Activated CD4-positive, alpha-beta T cell treated with anti-CD3 and anti-CD28 coated beads, Interleukin-2, amount 50 U/mL, for 24 hours (primary cell): ENCODE measurements around the gene LAMB4.

Experiments
- DNase-seq, 2 donors: peaks; one replicate each; pipeline ENCODE4 v3.0.0-alpha.2; 2020; ENCODE audit warnings: low read depth in 1 of 2, low spot score in 1 of 2

Gene LAMB4, protein sequence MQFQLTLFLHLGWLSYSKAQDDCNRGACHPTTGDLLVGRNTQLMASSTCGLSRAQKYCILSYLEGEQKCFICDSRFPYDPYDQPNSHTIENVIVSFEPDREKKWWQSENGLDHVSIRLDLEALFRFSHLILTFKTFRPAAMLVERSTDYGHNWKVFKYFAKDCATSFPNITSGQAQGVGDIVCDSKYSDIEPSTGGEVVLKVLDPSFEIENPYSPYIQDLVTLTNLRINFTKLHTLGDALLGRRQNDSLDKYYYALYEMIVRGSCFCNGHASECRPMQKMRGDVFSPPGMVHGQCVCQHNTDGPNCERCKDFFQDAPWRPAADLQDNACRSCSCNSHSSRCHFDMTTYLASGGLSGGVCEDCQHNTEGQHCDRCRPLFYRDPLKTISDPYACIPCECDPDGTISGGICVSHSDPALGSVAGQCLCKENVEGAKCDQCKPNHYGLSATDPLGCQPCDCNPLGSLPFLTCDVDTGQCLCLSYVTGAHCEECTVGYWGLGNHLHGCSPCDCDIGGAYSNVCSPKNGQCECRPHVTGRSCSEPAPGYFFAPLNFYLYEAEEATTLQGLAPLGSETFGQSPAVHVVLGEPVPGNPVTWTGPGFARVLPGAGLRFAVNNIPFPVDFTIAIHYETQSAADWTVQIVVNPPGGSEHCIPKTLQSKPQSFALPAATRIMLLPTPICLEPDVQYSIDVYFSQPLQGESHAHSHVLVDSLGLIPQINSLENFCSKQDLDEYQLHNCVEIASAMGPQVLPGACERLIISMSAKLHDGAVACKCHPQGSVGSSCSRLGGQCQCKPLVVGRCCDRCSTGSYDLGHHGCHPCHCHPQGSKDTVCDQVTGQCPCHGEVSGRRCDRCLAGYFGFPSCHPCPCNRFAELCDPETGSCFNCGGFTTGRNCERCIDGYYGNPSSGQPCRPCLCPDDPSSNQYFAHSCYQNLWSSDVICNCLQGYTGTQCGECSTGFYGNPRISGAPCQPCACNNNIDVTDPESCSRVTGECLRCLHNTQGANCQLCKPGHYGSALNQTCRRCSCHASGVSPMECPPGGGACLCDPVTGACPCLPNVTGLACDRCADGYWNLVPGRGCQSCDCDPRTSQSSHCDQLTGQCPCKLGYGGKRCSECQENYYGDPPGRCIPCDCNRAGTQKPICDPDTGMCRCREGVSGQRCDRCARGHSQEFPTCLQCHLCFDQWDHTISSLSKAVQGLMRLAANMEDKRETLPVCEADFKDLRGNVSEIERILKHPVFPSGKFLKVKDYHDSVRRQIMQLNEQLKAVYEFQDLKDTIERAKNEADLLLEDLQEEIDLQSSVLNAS (N-terminal part only)

DNA sequence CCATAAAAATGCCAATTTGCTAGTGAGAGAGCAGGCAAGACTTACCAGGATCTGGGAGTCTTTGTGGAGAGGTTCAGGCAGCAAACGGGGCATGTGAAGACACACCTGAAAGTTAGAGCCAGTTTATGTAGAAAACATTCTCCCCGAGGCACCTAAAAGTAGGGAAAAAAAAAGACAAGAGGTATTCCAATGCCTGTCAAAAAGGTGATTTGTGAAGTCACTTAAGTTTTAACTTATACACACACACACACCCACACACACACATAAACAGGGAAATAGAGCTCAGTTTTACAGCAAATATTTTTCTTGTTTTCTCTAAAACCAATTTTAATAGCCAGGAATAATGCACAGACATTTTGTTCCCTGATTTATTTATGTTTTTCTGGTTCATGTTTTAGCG, at the start of gene LAMB4:
LAMB4 (minus strand) TSS at position 101 of the 400 bp plus-strand sequence. CDS start 7,197 bp downstream, outside the sequence.
- DNase-seq = no peak

DNA sequence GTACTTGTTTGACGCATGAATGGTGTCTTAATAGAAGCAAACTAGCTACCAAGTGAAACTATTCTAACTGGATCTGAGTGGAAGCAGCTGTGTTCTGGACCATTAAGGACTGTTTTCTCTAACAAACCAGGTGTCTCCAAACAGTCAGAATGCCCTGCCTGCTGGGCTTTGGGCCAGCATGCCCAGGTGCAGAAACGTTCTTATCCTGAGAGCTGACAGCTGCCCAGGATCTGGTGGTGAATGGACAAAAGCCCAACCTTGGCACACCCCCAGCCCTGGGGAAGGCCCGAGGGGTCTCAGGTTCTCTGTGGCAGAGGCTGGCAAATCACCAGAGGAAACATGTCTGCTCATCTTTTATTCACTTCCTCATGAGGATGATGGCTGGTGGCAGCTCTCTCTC, 48.2 kb upstream of the LAMB4 start:
- no peak for DNase-seq

DNA sequence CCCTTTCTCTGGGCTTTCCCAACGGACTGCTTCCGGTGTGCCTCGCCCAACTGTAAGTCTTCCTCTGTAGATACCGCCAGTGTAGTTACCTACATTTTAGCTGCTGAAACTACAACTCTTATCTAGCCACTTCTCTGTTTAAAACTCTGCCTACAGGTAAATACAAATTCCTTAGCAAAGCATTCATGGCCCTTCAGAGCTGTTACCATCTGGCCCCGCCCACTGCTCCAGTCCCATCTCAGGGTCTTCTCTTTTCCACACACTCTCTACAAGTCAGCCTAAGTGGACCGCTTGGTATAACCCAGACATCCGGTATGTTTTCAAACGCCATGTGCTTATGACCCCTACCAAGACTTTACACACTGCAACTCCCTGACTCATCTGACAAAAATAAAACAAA, 41.0 kb upstream of the LAMB4 start:
- no peak for DNase-seq

DNA sequence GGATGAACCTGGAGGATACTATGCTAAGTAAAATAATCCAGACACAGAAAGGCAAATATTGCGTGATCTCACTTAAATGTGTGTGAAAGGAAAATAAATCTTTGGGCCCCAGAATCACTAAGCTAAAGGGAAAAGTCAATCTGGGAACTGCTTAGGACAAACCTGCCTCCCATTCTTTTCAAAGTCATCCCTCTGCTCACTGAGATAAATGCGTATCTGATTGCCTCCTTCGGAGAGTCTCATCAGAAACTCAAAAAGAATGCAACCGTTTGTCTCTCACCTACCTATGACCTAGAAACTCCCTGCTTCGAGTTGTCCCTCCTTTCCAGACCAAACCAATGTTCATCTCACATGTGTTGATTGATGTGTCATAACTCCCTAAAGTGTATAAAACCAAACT, 40.1 kb upstream of the LAMB4 start:
- no peak for DNase-seq

DNA sequence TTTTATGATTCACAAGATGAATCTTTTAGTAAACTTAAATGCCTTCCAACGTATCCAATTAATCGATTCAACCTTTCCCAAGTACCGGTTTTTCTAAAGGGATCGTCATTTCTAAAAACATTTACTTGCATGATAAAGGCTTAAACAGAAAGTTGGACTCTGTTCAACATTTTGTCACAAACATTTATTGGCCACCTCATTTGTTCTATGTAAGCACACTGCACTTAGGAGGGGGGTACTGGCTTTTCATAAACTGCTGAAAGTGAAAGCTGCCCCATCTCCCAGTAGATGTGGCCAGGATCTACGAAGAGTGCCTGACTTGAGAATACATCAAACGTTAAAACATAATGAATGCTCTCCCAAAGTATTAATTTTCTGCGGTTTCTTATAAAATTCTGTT, 37.3 kb upstream of the LAMB4 start:
- DNase-seq = no peak

DNA sequence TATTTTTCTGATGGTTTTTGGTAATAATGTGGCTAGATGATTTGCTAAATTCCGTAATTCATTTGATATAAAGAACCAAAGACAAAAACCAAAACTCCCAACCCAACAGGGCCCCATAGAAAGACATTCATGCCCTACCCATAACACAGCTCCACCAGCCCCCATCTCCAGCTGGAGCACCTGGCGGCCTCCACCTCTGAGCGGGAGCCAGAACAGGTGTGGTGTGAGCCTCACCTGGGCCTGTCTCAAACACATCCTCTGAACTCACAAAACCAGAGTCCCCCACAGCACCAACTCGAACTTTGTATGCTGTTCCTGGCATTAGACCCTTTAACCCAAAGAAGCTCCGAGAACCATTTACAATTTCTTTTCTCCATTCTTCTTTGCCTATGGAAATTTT, 36.5 kb upstream of the LAMB4 start:
- DNase-seq = no peak

DNA sequence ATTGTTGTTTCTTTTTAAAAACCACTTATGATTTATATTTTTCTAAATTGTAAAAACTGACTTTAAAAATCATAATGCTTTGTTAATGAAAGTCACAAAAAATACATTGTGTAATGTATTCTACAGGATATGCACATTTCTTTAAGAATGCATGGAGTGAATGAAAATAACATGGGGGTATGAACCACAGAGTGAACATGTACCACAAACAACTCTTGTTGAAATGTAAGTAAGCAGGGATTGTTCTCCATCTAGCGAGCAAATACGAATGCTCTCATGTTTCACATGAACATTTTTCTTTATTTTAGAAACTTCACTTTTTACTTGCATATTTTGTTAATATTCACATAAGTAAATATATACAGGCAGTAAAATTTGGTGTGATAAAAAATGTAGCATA, 35.6 kb upstream of the LAMB4 start:
- no peak for DNase-seq

DNA sequence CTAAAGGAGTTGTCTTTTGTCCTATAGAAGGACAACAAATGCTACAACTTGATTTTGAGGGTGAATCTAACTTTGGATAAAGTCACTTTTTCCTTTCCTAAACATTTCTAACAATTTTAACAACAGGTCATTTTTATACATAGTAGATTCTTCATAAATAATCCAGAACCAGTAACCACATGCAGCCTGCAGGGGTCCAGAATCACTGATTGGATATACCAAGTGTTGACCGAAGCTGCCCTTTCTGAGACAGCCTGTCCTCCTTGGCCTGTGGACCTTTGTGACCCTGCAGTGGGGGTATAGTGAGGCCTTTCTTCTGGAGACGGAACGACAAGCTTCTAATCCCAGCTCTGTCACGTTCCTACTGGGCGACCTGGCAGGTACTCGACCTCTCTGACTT, 34.8 kb upstream of the LAMB4 start:
- no peak for DNase-seq

DNA sequence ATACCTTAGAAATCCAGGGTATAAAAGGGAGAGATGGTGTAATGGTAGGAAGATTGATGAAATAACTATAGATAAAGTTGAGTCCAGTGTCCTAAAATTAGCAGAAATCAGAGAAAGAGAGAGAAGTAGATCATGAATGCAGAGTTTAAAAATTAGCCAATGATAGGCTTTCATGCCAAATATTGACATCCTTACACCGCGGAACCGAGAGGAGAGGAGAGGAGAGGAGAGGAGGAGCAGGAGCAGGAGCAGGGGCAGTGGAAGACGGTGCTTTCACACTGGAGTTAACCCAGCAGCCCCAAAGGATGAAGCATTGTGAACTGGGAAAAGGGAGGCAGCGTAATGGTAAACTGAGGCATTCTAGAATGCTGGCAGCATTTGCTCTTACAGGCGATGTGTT, 34.2 kb upstream of the LAMB4 start:
- DNase-seq = no peak

DNA sequence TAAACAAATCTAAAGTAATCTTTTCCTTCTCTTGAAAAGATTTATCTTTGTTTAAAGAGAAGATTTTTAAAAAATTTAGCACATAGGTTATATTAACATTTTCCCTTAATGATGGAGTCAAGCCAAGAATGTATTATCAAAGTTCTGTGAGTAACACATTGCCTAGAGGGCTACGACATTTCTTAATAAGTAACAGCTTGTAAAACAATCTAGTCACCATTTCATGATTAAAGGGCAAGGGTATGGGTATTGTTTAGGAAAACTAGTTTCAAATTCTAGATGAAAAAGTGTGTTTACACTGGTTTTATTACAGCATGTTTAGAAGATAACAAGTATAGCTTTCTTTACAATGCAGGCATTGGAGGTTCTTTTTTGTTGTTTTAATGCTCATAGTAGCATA, 28.6 kb upstream of the LAMB4 start:
- DNase-seq = no peak

DNA sequence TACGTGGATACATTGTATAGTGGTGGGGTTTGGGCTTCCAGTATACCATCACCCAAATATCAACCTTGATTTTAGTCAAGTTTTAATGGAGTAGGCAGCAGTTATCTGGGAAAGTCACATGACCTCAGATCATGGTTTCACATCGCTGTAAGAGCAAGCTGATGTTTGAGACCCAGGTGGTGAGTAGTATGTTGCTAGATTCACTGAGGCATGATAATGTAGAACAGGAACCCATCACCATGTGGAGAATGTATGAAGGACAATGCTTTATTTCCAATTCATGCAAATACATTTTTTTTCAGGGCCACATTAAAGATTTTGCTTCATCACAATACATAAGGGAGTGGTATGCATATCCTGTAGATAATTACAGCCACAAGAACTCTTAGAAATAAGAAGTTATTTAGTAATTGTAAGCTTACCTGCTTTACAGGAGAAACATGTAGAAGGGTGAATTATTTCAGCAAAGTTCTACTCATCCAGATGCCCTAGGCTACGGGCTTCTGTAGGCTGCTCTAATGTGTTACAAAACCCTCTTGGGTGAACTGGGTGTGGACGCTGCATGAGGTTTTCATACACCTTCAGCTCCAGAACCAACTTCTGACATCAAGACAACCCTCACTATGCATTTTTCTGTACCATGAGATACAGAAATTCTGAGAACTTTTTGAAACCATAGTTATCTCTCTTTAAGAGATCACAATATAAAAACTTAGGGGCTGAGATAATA, 27.6 kb upstream of the LAMB4 start:
- no peak for DNase-seq

DNA sequence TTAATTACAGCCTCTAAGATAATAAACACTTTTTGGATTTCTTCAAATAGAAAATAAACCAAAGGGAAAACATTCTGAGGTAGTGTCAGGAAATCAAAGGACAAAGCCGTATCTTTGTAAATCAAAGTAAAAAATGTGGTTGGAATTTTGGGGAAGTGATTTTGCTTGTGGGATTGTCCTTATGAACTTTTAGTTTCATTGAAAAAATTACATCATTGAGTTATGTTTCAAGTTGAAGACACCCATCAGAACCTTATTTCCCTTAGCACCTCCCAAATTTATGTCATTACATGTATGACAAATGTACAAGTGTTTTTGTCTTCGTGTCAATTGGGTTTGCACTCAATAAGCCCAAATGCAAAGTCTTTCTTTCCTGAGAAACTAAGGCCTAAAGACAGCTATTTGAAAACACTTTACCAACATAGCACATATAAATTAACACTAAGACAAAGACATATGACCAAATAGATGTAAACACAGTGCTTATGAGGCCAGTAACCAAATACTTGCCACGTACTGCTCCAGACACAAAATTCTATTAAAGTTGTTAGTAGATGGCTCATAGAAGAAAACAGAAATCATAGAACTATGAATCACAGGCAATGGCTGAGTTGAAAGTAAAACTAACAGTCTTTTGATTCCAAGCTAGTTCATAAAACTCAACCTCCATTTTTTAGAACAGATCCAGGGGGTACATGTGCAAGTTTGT, 26.9 kb upstream of the LAMB4 start:
- DNase-seq = no peak

DNA sequence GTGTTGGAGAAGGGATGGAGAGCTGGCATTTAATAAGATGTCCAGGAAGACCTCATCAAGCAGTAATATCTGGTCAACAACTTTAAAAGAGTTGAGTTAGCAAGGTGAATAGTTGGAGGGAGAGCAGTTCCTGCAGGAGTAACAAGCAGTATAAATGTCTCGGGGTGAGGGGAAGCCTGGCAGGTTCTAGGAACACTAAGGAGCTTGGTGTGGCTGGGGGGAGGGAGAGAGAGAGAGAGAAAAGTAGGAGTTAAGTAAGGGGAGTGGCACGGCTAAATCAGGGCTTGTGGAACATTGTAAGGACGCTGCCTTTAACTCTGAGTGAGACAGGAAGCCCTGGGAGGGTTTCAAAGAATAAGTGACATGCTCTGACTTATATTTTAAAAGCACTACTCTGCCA, 22.0 kb upstream of the LAMB4 start:
- no peak for DNase-seq

DNA sequence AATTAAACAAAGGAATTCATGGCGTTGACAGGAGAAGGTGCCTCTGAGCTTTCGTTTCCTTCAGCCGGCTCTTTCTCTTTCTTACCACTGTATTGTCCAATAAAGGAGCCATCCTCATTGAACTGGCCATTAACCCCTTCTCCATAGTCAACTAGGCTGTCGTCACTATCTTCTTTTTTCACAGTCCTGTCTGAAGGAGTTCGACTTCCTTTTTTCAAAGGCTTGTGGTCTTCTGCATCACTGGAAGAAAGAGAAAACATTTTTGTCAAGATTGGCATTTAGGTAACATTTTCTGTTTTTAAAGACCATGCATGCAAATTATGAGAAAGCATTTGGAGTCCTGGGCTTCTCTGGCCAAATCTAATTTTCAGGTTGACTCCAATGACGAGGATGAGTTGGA, 19.7 kb upstream of the LAMB4 start:
- no peak for DNase-seq

DNA sequence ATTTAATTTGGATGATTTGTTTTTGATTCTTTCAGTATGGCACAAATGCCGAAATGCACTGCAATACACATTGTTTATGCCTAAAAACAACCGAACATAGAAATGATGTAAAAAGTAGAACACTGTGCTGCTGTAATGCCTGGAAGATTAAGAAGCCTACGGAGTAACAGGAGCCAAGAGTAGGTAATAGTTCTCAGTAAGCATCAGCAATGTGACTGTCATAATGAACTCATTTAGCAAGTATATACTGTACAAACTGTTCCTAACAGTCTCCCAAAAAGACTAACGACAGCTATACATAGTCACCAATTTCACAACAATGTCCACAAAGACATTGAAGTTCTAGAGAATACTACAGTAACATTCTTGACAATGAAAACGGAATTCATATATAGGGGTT, 19.0 kb upstream of the LAMB4 start:
- no peak for DNase-seq

DNA sequence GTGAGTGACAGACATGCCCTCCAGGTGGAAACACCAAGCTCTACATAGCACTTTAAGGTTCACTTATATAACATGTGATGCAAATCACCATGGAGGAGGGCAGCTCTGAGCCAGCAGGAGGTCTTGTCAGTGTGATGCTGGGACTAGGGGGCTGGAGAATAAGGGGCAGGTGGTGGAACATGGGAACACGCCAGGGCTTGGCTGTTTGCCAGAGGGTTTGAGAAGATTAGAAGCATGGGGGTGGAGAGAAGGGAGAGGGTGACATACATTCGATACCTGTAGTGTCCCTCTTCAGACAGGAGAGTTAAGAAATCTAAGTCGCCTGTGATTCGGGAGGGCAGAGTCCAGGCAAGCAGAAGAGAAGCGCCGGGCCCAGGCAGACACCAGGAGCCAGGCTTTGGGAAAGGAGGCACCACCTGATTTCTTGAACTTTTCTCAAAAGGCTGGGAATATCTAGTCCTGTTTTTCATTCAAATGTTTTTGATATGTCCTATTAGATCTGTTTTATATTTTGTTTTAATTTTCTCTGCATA, 16.9 kb upstream of the LAMB4 start:
- no peak for DNase-seq

DNA sequence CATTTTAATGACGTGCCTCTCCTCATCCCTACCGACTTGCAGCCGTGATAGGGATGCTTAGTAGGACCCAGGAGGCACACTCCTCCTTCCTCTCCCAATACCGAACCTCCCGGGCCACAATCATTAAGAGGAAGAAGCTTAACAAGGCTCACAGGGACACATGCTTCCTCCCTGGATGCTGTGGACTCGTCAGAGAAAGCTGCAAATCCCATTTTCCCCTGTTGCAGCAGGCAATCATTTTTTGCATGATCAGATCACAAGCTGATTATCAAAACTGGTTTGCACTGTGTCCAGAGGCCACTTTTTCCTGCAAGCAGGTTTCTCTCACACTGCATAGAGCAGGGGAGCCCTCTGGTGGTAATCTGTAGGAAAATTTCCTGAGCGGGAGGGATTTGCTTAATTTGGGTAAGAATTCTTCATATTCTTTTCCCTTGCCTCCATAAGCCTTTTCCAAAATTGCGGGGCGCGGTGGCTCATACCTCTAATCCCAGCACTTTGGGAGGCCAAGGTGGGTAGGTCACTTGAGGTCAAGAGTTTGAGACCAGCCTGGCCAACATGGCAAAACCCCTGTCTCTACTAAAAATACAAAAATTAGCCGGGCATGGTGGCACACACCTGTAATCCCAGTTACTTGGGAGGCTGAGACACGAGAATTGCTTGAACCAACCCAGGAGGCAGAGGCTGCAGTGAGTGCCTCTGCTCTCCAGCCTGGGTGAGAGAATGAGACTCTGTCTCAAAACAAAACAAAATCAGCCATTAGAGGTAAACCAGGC, 16.1 kb upstream of the LAMB4 start:
- DNase-seq = peak in 1 of 2 donors; percentile 44

DNA sequence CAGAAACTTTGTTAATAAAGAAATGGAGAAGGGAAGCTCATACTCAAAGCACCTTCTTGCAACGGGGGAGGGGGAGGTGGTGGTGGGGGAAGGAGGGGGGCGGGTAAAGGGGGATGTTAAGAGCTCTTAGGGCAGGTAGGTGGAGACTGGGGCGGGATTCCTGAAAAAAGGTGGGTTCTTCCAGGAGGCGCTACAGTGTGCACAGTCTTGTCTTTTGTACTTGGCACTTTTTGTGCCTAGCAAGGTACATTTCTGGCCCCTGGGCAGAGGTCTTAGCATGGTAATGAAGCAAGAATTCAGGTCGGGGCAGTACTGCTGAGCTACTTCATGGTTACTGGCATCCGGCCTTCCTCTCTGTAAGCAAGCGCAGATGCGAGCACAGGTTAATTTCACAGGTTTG, 15.2 kb upstream of the LAMB4 start:
- no peak for DNase-seq

DNA sequence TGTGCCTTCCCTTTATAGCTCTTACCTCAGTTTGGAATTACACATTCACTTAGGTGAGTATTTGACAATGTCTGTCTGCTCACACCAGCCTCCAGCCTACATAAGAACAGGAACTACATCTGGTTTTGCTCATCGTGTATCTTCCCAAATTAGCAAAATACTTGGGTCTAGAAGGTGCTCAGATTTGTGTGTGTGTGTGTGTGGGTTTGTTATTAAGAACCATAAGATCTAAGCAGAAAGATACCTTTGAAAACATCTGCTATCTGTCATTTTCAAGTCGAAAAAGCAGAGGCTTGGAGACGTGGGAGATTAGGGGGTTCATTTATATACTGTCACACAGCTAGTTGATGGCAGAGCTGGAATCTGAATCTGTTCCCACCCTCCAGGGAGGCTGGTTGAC, 14.8 kb upstream of the LAMB4 start:
- no peak for DNase-seq
